SKM-1 treated with dmso at 0.1 percent for 144 hours (cell line): ENCODE measurements around the gene CAMSAP1.

ENCODE experiments used
- DNase-seq: peaks from one replicate; lab custom pipeline; 2025; ENCODE audit not compliant: unreplicated experiment; lab: John Stamatoyannopoulos, UW

The CAMSAP1 gene

DNA sequence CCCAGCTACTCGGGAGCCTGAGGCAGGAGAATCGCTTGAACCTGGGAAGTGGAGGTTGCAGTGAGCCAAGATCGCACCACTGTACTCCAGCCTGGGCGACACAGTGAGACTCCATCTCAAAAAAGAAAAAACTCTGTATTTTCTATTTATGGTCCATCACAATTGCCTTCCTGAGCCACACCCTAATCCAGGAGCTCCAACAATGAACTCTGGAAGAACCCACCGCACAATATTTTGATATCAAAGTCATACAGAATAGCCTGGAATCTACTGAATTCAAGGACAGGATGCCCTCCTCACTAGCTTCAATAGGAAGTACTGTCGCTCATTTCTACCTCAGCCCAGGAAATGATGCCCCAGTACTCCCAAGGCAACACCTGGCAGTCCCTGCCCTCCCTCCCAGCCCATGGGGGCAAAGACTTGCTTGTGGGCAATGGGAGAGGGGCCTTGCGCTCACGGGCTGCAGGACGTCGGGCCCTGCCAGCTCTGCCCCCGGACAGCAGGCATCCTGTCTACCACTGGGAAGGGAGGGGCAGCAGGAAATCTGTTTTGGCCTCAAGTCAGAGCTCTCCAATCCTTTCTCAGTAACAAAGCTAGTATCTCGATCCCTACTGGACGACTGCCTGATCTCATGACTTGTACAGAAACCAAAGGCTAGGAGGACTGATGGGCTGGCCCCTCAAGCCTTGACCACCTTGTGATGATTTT, 34.1 kb upstream of the CAMSAP1 start:
- DNase-seq, result no peak

DNA sequence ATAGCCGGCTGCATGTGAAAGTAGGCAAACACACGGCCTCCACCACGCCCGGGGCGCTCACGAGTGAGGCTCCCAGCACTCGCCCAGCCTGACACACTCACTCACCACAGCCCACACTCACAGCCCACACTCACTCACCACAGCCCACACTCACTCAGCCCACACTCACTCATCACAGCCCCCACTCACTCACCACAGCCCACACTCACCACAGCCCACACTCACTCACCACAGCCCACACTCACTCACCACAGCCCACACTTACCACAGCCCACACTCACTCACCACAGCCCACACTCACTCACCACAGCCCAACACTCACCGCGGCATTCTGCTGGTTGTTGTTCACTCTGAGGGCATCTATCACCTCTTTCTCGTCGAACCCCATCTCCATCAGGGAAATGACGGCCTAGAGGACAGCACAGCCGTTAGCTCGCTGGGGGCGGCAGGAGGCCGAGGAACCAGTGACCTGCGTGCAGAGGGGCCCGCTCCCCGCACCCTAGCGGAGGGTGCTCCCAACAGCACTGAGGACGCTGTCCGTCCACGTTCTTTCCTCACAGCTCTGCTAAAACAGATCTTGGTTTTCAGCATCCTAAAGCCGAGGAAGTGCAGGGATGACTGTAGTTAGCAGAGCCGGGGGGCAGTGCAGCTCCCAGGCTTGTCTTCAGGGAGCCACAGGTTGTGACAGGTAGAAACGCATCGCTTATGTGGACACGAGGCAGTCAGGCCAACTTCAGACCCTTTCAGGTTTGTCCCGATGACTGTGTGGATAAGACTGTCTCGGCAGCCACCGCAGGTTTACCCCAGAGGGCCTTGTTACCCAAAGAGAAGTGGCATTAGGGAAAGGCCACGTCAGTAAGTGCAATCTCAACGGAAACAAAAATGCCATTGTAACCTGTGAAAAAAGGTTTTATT, 32.3 kb upstream of the CAMSAP1 start:
- DNase-seq, result no peak

DNA sequence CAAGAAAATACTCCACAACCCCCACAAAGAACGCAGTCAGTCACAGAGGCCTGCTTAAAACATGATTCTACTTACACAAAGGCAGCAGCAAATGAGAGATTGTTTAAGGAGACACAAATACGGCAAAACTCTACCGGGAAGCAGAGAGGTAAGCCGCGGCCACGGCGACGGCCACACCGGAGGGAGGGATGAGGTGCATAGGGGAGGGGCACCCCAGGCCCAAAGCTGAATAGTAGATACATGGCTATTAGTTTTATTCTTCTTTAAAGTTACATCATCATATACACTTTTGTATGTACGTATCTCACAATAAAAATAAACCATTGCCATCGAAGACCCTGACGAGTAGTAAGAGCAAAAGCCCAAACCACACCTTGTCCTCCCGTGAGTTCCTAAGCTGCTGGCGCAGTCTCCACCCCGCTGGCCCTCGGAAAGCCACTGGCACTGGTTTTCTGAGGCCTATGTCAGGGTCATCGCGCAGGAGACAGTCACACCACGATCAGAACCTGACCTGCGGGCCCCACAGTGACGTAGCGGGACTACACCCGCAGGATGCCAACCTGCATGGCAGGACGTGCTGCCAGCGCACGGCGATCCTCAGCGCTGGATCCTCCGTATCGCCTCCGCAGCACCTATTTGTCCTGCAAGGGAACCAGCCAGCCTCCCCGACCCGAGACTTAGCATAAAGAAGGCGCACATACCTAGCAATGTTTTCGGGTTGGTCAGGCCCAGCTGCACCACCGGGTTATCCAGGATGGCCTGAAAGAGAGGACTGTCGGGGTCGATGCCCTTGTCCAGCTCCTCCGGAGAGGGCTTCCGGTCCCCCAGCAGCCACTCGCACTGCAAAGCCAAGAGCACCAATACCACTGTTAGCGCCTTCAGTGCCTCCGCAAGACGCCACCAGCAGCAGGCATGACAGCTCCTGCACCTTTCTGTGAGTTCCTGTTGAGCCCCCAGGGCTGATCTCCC, 30.5 kb upstream of the CAMSAP1 start:
- DNase-seq, result no peak

DNA sequence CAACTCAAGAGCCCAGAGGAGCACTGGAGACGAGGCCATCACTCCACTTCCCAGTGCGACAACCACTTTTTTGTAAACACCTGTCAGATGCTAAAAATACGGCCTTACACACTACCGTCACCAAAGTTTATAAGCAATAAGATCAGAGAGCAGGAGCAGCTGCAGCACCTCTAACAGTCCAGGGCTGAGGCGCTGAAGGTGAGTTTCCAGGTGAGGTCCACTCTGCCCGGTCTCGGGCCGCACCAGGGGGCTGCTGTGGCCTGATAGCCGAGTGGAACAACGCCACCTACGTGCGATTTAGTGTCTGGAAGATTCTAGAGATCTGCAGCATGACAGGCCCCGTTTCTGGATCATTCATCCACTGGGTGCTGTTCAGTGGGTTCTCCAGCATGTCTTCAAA, 25.8 kb upstream of the CAMSAP1 start:
- DNase-seq, result no peak

DNA sequence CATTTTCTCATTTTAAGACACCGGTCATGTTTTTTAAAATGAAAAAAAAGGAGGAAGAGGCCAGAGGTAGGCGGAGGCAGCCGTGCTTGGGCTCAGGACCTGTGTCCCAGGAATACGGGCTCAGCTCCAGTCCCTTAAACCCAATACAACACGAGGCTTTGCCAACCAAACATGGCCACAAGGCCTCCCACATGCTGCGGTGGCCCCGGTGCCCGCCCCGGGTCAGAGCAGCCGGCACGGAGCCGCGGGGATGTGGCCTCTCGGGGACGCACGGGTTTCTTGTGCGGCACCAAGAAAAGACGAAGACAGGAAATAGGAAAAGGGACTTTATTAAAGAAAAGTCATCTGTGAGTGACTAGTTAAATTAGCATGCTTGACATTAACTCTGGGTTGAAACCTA, 25.3 kb upstream of the CAMSAP1 start:
- DNase-seq, result no peak

DNA sequence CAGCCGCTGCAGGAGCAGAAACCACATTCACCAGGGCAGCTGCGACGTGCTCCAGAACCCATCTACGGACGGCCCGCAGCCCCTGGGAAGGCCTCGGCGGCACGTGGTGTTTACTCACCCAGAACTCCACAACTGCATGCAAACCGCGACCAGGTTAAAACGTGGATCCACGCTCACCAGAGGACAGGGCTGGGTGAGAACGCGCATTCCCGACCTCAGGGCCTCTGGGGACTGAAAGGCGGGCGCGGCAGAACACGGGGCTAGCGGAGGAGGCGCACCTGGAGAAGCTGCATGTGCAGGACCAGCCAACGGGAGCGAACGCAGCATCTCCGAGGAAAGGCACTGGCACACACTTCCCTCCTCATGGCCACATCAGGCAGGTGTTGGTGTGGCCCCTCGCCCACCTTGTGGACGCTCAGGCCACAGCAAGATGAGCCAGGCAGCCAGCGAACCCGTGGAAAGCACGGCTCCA, 24.0 kb upstream of the CAMSAP1 start:
- no peak for DNase-seq

DNA sequence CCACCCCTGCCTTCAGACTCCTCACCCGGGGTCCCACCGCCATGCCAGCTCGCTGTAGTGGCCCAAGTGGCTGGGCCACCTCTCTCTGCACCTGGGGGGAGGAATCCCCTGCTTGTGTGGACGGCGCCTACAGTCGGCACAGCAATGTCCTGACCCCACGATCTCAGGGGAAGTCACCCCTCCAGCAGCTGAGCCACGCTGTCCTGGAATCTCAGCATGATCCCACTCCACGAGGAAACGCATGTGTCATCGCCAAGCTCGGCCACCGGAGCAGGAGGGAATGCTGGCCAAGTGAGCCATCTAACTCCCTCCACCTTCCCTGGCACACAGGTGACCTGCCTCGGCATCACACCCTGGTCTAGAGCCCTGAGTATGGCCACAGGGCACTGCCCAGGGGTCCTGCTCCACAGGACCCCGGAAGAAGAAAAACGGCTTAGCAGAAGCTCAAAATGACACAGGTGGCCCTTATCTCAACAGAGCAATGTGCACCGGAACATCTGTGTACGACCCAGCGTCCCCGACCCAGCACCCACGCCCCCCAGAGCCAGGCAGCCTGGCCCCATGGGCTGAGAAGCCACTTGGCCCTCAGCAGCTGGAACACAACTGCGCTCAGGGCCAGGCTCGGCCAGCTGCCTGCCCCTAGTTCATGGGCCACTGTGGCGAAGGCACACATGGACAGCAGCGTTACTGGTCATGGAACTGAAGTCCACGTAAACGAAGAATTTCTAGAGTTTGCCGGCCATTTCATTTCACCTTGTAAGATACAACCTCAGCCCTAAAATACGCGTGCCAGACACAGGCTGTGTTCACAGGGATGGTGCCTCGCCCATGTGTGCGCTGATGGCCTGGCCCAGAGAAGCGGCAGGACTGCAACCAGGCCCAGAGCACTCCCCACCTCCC, 23.4 kb upstream of the CAMSAP1 start:
- no peak for DNase-seq

DNA sequence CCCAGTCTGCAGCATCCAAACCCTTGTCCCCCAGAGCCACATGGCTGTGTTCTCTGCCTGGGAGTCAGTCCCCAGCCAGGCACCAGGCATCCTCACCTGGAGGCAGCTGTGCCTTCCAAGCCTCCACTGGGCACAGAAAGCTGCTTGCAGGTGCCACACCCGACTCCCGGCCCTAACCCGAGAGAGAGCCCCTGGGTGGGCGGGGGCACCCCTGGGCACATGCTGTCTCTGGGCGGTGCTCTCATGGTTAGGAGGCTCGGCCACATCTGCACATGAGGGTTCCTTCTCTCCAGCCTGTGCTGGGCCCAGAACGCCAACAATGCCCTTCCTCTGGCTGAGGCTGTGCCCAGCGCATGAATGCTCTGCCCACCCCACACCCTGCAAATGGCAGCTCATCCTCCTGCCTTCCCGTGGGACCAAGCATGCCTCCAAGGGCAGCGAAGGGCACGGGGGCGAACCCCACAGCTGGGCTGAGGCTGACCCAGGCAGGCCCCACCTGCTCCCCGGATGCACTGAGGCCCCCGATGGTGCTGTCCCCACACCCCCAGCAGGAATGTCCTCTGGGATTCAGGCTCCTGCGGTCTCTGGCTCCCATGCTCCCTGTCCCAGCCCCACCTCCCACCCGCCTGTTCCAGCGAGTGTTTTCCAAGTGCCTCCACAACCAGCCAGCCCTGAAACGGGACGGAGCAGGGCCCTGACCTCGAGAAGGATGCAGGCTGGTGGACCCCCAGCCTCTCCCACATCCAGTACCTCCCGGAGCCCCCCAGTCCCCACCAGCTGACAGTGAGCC, 22.5 kb upstream of the CAMSAP1 start:
- DNase-seq, result no peak

DNA sequence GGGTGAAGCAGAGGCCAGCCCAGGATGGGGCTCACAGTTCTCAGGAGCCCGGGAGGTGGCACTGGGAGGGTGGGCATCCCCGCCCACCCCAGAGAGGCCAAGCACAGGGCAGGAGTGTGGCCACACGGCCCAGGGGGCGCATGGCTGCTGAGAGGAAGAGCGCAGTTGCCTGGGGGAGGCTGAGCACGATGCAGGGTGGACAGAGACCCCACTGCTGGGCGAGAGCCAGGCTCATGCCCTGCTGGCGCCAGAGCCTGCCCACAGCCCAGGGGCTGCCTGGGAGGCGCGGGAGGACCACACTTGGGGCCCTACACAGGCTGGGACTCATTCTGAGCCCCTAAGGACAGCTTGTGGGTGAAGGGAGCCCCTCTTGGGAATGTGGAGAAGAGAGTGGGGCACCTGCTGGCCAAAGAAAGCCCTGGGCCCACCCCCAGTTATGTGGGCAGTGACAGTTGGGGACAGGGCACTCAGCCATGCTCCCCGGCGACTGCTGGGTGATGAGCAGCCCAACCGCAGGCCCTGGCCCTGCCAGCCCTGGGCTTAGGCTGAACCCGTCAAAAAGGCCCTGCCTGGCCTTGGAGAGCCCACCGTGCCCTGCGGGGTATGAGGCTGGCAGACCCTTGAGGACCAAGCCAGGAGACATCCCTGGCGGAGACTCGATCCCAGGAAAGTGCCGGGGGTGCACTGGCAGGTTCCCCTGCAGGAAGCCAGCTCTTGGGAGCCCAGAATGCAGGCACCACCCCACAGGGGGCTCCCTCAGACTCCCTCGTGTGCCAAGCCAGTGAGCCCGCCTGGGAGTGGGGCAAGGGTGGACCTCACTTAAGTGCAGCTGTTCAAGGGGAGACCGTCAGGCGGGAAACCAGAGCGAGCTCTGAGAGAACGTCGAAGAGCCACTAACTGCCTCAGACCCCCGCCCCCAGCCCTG, 21.6 kb upstream of the CAMSAP1 start:
- no peak for DNase-seq

DNA sequence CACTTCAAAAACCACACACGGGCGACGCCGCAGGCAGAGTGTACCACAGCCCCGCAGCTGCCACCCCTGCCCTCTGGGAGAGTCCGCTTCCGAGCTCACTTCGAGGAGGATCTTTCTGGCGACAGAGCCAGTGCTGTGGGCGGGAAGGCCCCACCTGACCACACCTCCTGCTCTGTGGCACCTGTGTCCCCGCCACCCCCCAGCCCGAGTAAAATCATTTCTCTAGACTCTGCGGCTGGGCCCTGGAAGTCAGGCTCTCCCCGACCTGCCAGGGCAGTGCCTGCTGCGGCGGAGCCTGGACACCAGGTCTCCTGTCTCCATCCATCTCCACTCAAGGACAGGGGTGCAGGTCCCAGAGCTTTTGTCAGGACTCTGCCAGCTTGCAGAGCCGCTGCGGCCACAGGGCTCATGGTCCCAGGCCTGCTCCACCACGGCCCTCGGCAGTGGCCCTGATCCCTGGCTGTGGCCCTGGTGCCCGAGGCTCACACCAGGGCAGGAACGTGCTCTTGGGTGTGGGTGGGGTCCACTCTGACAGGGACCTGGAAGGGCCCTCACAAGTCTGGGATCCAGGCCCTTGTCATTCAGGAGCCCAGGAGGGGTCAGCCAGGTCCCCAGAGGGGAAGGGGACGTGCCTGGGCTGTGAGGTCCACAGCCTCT, 20.9 kb upstream of the CAMSAP1 start:
- no peak for DNase-seq

DNA sequence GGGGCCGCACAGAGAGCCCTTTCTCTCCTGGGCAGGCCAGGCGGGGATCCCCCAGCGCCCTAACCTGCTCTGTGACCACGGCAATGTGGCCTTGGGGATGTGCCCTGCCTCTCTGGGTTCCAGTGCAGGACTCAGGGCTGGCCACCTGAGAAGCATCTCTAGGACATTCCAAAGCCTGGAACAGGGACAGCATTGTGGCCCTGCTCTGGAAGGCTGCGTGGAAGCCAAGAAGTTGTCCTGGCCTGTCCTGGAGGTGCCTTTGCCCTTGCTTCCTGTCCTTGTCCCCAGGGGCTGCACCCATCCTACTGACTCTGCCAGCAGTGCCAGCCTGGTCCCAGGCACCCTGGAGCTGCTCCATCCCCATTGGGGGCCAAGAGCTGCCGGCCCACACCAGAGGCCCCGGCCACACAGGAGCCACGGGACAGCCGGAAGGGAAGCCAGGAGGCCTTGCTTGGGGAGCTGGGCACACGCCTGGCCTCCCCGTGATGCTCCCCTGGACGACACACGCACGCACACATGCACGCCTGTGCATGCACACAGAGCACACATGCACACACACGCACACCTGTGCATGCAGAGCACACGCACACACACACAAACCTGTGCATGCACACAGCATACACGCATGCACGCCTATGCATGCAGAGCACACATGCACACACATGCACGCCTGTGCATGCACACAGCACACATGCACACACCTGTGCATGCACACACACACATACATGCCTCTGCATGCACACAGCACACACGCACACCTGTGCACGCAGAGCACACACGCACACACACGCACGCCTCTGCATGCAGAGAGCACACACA, 20.1 kb upstream of the CAMSAP1 start:
- no peak for DNase-seq

DNA sequence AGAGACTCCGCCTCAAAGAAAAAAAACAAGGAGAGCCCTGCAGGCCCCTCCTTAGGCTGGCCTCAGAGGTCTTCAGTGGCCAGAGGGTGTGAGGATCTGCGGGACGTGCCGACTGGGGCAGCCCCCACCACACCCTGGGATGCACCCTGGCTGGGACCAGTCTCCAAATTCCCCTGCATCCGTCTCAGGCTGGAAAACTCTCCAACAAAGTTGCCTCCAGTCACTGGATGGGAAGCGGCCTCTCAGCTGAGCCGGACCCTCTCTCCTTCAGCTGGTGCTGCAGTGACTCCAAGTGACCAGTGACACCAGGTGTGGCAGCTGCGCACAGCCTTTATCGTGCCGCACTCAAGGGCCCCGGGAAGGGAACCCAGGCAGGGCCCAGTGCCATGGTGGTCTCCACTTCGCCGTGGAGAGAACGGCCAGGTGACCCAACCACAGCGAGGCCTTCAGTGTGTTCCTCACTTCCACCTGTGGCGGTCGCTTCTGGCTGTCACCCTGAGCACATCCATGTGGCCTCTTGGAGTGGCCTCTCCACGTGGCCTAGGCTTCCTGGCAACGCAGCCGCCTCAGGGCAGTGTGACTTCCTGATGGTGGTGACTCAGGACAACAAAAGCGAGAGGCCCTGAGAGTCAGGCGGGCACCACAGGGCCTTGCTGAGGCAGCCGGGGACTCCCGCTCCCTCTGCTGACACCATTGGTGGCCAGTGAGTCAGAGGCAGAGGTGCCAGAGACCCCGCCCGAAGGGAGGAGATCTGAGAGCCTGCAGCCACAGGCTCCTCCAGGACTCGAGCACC, 19.3 kb upstream of the CAMSAP1 start:
- DNase-seq, result no peak

DNA sequence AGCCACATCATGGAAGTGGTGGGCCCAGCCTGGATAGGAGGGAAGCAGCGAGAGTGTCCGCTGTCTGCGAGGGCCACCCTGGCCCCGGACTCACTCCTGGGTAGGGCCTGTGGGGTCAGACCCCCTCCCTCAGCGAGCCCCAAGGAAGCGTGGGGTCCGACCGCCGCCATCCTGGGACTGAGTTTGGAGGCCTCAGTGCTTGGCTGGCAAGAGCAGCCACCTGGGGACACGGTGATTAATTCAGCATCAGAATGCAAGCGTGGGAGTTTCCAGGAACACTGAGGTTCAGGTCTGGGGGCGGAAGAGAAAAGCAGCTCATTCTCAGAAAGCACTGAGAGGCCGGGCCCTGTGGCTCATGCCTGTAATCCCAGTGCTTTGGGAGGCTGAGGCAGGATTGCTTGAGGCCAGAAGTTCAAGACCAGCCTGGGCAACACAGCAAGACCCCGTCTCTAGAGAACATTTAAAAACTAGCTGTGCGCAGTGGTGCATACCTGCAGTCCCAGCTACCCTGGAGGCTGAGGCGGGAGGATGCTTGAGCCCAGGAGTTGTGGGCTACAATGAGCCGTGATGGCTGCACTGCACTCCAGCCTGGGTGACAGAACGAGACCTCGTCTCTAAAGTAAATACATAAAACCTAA, 18.3 kb upstream of the CAMSAP1 start:
- DNase-seq, result no peak

DNA sequence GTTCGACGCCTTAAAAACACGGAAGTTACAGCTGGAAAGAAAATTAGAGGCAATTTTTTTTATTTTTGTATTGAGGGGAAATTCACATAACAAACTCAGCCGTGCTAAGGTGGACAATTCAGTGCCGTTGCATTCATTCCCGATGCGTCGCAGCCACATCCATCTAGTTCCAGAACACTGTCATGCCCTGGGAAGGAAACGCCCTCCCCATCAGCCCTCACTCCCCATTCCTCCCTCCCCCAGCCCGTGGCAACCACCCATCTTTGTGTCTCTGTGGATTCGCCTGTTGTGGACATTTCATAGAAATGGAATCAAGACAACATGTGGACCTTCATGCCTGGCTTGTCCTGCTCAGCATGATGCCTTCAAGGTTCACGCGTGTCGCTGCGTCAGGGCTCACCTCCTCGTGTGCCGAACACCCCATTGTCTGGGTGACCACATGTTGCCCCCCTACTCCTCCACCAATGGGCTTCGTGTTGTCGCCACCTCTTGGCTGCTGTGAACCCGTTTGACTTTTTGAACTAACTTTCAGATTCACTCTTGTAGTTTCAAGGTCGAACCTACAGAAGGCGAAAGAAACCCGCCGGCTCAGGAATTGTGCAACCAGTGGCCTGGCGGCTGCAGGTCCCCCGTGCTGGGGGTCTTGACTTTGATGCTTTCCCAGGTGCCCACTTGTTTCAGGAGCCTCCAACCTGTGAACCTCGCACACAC, 17.4 kb upstream of the CAMSAP1 start:
- DNase-seq, result no peak

DNA sequence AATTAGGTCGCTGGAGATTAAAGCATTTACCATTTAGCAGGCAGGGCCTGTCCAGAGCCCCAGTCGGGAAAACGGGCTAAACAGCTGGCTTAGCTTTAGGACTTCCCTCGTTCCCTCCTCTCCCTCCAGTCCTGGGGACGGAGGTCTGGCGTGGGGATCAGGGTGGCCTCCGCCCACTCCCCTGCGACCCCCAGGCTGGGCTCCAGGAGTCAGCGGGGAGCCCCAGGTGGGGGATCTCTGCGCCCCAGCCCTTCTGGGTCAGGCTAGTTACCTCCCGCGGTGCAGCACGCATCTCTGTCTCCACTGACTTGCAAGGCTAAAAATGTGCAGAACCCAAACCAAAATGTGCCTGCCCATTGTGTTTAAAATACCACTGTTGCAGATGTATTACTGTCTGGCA, 16.2 kb upstream of the CAMSAP1 start:
- no peak for DNase-seq
